T-cell (primary cell): ENCODE data around the gene ZNF608. TPM values are rescaled to one million over a fixed set of nuclear protein-coding genes. Genes with fewer than 3 reads are reported as not detected.

Experiments
- ATAC-seq, 4 experiments: fragments of 200-7000 bp in 3 of 4; fragments of 150-1000 bp in 1 of 4; cut with Tn5 transposase; replicated peaks in 1 of 4; 1 replicate in 3 of 4; 2 replicates in 1 of 4; pipeline ENCODE4 v1.10.0; 2021; ENCODE audit warnings: moderate library complexity in 3 of 4, mild to moderate bottlenecking in 2 of 4, moderate number of reproducible peaks in 1 of 4
- CTCF ChIA-PET, 2 donors: fragments of 300-600 bp; sonication (Branson Sonifier 250); formaldehyde crosslinking; loops; one replicate each; lab custom pipeline; 2022; ENCODE audit warnings: antibody characterized with exemption in 2 of 2; lab: Charles Lee
- POLR2A ChIA-PET, 2 donors: fragments of 300-600 bp; sonication (Branson Sonifier 250); formaldehyde crosslinking; loops; one replicate each; lab custom pipeline; 2022; ENCODE audit warnings: antibody characterized with exemption in 2 of 2; lab: Charles Lee
- DNase-seq, 35 experiments: peaks; one replicate each; pipeline versions ENCODE4 v3.0.0 to v3.0.0-alpha.2; 2013 to 2023
- H3K27ac ChIP-seq: one replicate; pipeline ENCODE4 v1.5.1; 2013; ENCODE audit warnings: low read length
- H3K27me3 ChIP-seq, 2 experiments: replicated peaks in 1 of 2; 1 replicate in 1 of 2; 2 replicates in 1 of 2; pipeline versions ENCODE4 v1.6.1 to v1.7.0; 2013; ENCODE audit warnings: low read length in 1 of 2, mixed read lengths in 1 of 2; ENCODE audit not compliant: control insufficient read depth in 2 of 2, insufficient read depth in 2 of 2; ENCODE audit errors: extremely low read depth in 1 of 2
- H3K36me3 ChIP-seq, 2 donors: 1 replicate in 1 of 2; 2 replicates in 1 of 2; pipeline versions ENCODE4 v1.6.1 to v1.7.0; 2013; ENCODE audit warnings: low read length in 1 of 2; ENCODE audit not compliant: control insufficient read depth in 2 of 2, insufficient read depth in 1 of 2; ENCODE audit errors: extremely low read depth in 1 of 2
- H3K4me1 ChIP-seq, 2 experiments: 1 replicate in 1 of 2; 2 replicates in 1 of 2; pipeline versions ENCODE4 v1.6.1 to v1.7.0; 2013; ENCODE audit warnings: low read length in 2 of 2, mixed read lengths in 1 of 2; ENCODE audit not compliant: insufficient read depth in 2 of 2, control insufficient read depth in 1 of 2; ENCODE audit errors: extremely low read depth in 1 of 2
- H3K4me3 ChIP-seq, 2 donors: 1 replicate in 1 of 2; 2 replicates in 1 of 2; pipeline versions ENCODE4 v1.5.1 to v1.7.0; 2013; ENCODE audit warnings: mild to moderate bottlenecking in 2 of 2, low read length in 1 of 2, moderate library complexity in 1 of 2; ENCODE audit not compliant: control insufficient read depth in 1 of 2; ENCODE audit errors: extremely low read depth in 1 of 2
- H3K9me3 ChIP-seq: 2 replicates; pipeline ENCODE4 v1.7.0; 2013
- H3K27ac Mint-ChIP-seq, 2 donors: one replicate each; pipeline ENCODE4 v1.8.0; 2020 to 2021; ENCODE audit warnings: mild to moderate bottlenecking in 2 of 2, mixed read lengths in 2 of 2
- H3K27me3 Mint-ChIP-seq, 2 donors: one replicate each; pipeline ENCODE4 v1.8.0; 2021 to 2022; ENCODE audit warnings: mixed read lengths in 2 of 2
- H3K36me3 Mint-ChIP-seq: one replicate; pipeline ENCODE4 v1.8.0; 2021; ENCODE audit warnings: mixed read lengths
- H3K4me1 Mint-ChIP-seq, 3 donors: one replicate each; pipeline ENCODE4 v1.8.0; 2020 to 2022; ENCODE audit warnings: mixed read lengths in 3 of 3, mild to moderate bottlenecking in 1 of 3
- H3K4me3 Mint-ChIP-seq, 3 donors: one replicate each; pipeline ENCODE4 v1.8.0; 2020 to 2022; ENCODE audit warnings: mild to moderate bottlenecking in 3 of 3, mixed read lengths in 3 of 3, moderate library complexity in 3 of 3
- H3K9me3 Mint-ChIP-seq, 3 donors: one replicate each; pipeline ENCODE4 v1.8.0; 2020 to 2022; ENCODE audit warnings: mixed read lengths in 3 of 3
- WGBS: methylation state at CpG from one replicate; pipeline ENCODE4 v1.1.5; 2013; ENCODE audit warnings: missing lambda C conversion rate; ENCODE audit not compliant: insufficient coverage; 5-methylcytosine and 5-hydroxymethylcytosine counted together
- total RNA-seq, 35 experiments: library from RNA in 6 of 35; stranded (reverse) in 6 of 35; fragments of 120-200 nt in 1 of 35; gene quantifications; one replicate each; pipeline versions ENCODE4 v1.2.1 to v1.2.4 and lab custom pipeline; 2013 to 2026

Gene ZNF608
- total RNA-seq, 5 donors from 2014 or later (not counting 1 experiment from before 2014, with no cell fraction given): 0.26 to 1.3 (median 0.49) TPM

- Histone ChIP-seq H3K36me3 (no peaks in the 10 kb centered on the region), H3K4me3 (no peak overlapping the region), H3K27me3 (no peaks in the 10 kb centered on the region), H3K27ac (no peak overlapping the region), H3K4me1 (no peaks in the 10 kb centered on the region), H3K9me3 (no peaks in the 10 kb centered on the region)
- Mint-ChIP-seq H3K27me3 (no peaks in the 10 kb centered on the region), H3K9me3 (peaks cover 3 to 5% (median 5%) of the 10 kb centered on the region in 3 donors), H3K4me3 (no peak overlapping the region), H3K27ac (no peak overlapping the region), H3K4me1 (no peaks in the 10 kb centered on the region), H3K36me3 (no peaks in the 10 kb centered on the region)
- WGBS: 86% methylated on average over 1 of the region's 4 CpGs
- ChIA-PET POLR2A (interaction anchor here in 1 of 2 donors (0.6 kb wide), 1 partner anchor 72 kb away, joined by 3 read pairs; no protein-coding TSS in a partner anchor), CTCF (interaction anchor here in 1 of 2 donors (0.6 to 0.7 kb wide), 2 partner anchors 40 to 77 kb away, joined by 3 read pairs; no protein-coding TSS in a partner anchor)
- ATAC-seq: no peak
- no peak for DNase-seq
Observed at GRCh38 chr5:124720593-124720992, 25.8 kb downstream of the ZNF608 start.

- 33% methylated on average over 1 of the region's 4 CpGs for WGBS
- Mint-ChIP-seq H3K9me3 (peaks cover 3 to 5% (median 5%) of the 10 kb centered on the region in 3 donors), H3K27me3 (no peaks in the 10 kb centered on the region), H3K4me3 (no peak overlapping the region), H3K36me3 (no peaks in the 10 kb centered on the region), H3K4me1 (no peaks in the 10 kb centered on the region), H3K27ac (no peak overlapping the region)
- Histone ChIP-seq H3K36me3 (no peaks in the 10 kb centered on the region), H3K27me3 (no peaks in the 10 kb centered on the region), H3K27ac (no peak overlapping the region), H3K9me3 (no peaks in the 10 kb centered on the region), H3K4me1 (no peaks in the 10 kb centered on the region), H3K4me3 (no peak overlapping the region)
- POLR2A ChIA-PET: no interaction called here
- DNase-seq: no peak
- ATAC-seq: no peak
- CTCF ChIA-PET: no interaction called here
Observed at GRCh38 chr5:124719113-124719967, 27.1 kb downstream of the ZNF608 start.

- H3K4me1 ChIP-seq: no peaks in the 10 kb centered on the region
- no peaks in the 10 kb centered on the region for H3K36me3 Mint-ChIP-seq
- no peak for ATAC-seq
- no CpG with 5 or more reads among the region's 2 CpGs for WGBS
- no peak overlapping the region for H3K27ac Mint-ChIP-seq
- H3K36me3 ChIP-seq: no peaks in the 10 kb centered on the region
- no peak for DNase-seq
- no peak overlapping the region for H3K4me3 Mint-ChIP-seq
- H3K27me3 ChIP-seq: no peaks in the 10 kb centered on the region
- no peaks in the 10 kb centered on the region for H3K9me3 ChIP-seq
- H3K4me1 Mint-ChIP-seq: no peaks in the 10 kb centered on the region
- ChIA-PET CTCF (no interaction called here), POLR2A (no interaction called here)
- peaks cover 3 to 5% (median 5%) of the 10 kb centered on the region in 3 donors for H3K9me3 Mint-ChIP-seq
- H3K4me3 ChIP-seq: no peak overlapping the region
- no peak overlapping the region for H3K27ac ChIP-seq
- no peaks in the 10 kb centered on the region for H3K27me3 Mint-ChIP-seq
Observed at GRCh38 chr5:124718380-124718789, 28.1 kb downstream of the ZNF608 start.

- H3K27ac Mint-ChIP-seq: no peak overlapping the region
- Histone ChIP-seq H3K27me3 (no peaks in the 10 kb centered on the region), H3K4me3 (no peak overlapping the region), H3K27ac (no peak overlapping the region), H3K4me1 (no peaks in the 10 kb centered on the region), H3K9me3 (no peaks in the 10 kb centered on the region), H3K36me3 (no peaks in the 10 kb centered on the region)
- ATAC-seq (no peak), DNase-seq (no peak)
- CTCF ChIA-PET: no interaction called here
- peaks cover under 1 to 2% (median 2%) of the 10 kb centered on the region in 3 donors for H3K9me3 Mint-ChIP-seq
- no peaks in the 10 kb centered on the region for H3K4me1 Mint-ChIP-seq
- no peaks in the 10 kb centered on the region for H3K27me3 Mint-ChIP-seq
- no peak overlapping the region for H3K4me3 Mint-ChIP-seq
- POLR2A ChIA-PET: no interaction called here
- no peaks in the 10 kb centered on the region for H3K36me3 Mint-ChIP-seq
- no CpG with 5 or more reads among the region's 1 CpG for WGBS
Observed at GRCh38 chr5:124716169-124716568, 30.3 kb downstream of the ZNF608 start.

- no peaks in the 10 kb centered on the region for H3K9me3 Mint-ChIP-seq
- POLR2A ChIA-PET: no interaction called here
Observed at GRCh38 chr5:124714910-124715309, 31.5 kb downstream of the ZNF608 start.

GRCh38 chr5:124713595-124713994 lies 32.8 kb downstream of the ZNF608 start:
- H3K36me3 ChIP-seq: no peaks in the 10 kb centered on the region
- no peaks in the 10 kb centered on the region for H3K4me1 ChIP-seq
- H3K9me3 ChIP-seq: no peaks in the 10 kb centered on the region
- no peak for ATAC-seq
- no peaks in the 10 kb centered on the region for H3K27me3 Mint-ChIP-seq
- no peaks in the 10 kb centered on the region for H3K36me3 Mint-ChIP-seq
- H3K9me3 Mint-ChIP-seq: no peaks in the 10 kb centered on the region
- no peak for DNase-seq
- CTCF ChIA-PET: no interaction called here
- no peaks in the 10 kb centered on the region for H3K27me3 ChIP-seq
- no peak overlapping the region for H3K27ac ChIP-seq
- no peak overlapping the region for H3K4me3 Mint-ChIP-seq
- POLR2A ChIA-PET: no interaction called here
- no peak overlapping the region for H3K27ac Mint-ChIP-seq
- no peaks in the 10 kb centered on the region for H3K4me1 Mint-ChIP-seq
- no peak overlapping the region for H3K4me3 ChIP-seq
- no CpG with 5 or more reads among the region's 2 CpGs for WGBS

More at GRCh38 chr5:124714910-124715309, 31.5 kb downstream of the ZNF608 start:
- Histone ChIP-seq H3K36me3 (no peaks in the 10 kb centered on the region), H3K4me1 (no peaks in the 10 kb centered on the region), H3K4me3 (no peak overlapping the region), H3K9me3 (no peaks in the 10 kb centered on the region), H3K27ac (no peak overlapping the region), H3K27me3 (no peaks in the 10 kb centered on the region)
- DNase-seq (no peak), ATAC-seq (no peak)
- Mint-ChIP-seq H3K4me1 (no peaks in the 10 kb centered on the region), H3K27ac (no peak overlapping the region), H3K36me3 (no peaks in the 10 kb centered on the region), H3K27me3 (no peaks in the 10 kb centered on the region), H3K4me3 (no peak overlapping the region)
- CTCF ChIA-PET: no interaction called here
